GM21717 (cell line): ENCODE results near the gene SERP1.
"Not testable (repeated sequence)": the region's sequence is repeated elsewhere in the genome, so short reads cannot be mapped to it uniquely, and the experiment has no call there.

Experiments
- ATAC-seq: cut with Tn5 transposase; IDR thresholded peaks from one replicate; pipeline ENCODE4 v1.9.1; 2021; ENCODE audit warnings: mild to moderate bottlenecking, moderate library complexity; ENCODE audit not compliant: unreplicated experiment

The SERP1 gene

DNA sequence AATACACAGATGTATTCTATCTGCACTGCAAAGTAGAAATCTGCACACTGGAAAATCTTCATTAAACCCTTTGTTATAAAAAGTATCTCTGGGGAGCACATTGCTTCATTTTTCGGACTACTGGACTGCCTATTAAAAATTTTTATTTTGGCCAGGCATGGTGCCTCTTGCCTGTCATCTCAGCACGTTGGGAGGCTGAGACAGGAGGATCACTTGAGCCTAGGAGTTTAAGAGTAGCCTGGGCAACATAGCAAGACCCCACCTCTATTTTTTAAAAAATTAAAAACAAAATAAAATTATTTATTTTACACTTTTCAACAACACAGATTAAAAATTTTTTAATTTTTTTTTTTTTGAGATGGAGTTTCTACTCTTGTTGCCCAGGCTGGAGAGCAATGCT, 6.0 kb downstream of the SERP1 start:
- ATAC-seq: no peak

DNA sequence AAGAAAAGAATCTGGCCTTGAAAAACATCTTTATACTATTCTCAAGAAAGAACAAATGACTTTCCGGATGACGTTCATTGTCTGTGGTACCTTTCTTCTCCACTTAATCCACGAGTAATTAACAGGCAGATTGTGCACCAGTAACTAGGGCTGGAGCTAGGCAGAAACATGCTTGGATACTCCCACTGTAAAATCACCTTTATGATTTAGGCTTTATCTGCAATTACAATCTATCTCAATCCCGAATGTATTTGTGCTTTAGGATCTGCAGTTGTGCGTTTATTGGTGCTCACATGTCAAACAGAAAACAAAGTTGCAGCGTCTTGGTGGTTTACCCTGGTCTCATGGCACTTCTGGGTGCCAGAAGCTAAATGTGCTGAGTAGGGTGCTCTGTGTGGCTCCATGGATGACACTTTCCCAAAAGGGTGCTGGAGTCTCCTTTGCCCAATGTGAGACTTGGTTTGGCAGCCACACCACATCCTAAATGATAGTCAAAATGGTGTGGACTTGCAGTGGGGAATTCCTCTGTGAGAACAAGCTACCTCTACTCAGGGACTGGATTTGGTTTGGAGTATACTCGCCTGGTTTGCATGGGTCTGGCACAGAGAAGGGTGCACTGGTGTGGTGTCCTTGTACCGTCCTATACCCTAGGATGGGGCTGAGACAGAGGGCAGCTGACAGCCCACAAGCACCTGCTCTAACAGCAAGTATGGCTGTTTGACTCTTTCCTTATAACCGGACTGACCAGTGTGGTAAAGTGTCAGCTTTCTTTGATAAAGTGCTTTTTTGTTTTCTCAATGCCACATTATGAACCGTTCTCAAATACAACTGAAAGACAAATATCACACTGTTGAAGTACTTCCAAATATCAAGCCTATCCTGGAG, 7.7 kb downstream of the SERP1 start:
- no peak for ATAC-seq

DNA sequence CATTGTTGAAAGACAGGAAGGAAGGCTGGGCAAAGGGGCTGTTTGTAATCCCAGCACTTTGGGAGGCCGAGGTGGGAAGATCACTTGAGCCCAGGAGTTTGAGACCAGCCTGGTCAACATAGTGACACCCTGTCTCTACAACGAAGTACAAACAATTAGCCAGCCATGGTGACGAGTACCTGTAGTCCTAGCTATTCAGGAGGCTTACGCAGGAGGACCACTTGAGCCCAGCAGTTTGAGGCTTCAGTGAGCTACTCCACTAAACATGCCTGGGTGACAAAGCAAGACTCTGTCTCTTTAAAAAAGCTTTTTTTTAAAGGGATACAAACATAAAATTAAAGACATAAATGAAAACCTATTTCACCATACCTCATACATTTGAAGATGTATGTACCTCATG, 11.1 kb downstream of the SERP1 start:
- no peak for ATAC-seq

DNA sequence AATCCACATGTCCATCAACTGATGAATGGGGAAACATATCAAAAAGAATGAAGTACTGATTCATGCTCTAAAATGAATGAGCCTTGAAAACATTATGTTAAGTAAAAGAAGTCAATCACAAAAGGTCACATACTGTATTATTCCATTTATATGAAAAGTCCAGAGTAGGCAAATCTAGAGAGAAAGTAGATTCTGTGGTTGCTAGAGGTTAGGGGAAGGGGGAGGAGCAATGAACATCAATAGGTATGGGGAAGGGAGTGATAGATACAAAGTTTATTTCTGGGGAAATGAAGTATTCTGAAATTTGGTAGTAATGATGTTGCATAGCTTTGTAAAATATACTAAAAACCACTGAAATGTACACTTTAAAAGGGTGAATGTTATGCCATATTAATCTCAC, 14.5 kb downstream of the SERP1 start:
- no peak for ATAC-seq

DNA sequence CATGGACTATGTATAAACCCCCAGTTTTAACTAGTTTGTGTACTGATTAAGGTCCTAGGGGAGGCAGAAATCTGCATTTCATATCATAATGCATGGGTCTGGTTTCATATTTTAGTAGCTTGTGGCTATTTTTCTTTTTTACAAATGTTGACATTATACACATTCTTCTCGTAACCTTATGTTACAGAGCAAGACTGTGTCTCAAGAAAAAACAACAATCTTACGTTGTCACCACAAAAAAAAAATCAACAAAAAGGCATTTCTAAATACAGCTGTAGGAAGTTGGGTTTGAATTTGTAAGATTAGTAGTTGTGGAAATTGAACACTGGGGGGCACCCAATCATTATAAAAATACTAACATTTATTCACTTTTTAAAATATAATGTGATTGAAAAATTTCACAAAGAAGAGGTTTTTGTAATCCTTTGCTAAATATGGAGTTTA, 17.9 kb downstream of the SERP1 start:
- ATAC-seq: no peak

DNA sequence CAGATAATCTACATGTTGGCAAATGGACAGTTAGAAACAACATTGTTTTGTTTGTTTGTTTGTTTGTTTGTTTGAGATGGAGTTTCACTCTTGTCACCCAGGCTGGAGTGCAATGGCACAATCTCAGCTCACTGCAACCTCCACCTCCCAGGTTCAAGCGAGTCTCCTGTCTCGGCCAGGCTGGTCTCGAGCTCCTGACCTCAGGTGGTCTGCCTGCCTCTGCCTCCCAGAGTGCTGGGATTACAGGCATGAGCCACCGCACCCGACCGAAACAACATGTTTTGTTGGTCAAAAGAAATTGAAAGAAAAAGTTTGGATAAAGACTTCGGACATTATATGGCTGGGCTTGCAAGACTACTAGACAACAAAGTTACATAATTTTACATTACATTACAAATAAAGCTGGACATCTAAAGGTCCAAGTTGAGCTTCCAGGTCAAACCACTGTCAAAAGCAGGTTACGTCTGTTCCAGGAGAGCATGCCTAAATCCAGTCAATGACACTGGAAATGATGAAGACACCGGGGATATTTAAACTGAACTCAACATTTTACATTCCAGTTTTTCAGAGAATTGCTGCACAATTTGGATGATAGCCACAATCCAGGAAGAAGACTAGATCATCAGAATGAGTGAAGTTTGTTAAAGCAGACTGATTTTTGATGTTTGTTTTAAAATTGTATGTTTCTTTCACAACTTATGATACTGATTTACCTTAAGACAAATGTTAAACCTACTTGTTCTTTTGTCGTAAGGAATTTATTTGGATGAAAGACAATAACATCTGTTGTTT, 18.6 kb downstream of the SERP1 start:
- no peak for ATAC-seq

DNA sequence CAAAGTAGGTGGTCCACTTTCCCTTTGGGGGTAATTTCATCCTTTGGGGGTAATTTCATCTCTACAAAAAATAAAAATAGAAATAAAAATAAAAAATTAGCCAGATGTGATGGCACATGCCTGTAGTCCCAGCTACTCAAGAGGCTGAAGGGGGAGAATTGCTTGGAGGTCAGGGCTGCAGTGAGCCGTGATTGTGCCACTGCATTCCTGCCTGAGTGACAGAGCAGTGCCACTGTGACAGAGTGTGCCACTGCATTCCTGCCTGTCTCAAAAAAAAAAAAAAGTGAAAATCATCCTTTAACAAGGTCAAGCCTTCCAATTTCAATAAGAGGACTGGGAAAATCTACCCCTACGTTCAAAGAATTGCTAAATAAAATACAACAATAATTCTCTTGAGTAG, 22.8 kb downstream of the SERP1 start:
- ATAC-seq: no peak

DNA sequence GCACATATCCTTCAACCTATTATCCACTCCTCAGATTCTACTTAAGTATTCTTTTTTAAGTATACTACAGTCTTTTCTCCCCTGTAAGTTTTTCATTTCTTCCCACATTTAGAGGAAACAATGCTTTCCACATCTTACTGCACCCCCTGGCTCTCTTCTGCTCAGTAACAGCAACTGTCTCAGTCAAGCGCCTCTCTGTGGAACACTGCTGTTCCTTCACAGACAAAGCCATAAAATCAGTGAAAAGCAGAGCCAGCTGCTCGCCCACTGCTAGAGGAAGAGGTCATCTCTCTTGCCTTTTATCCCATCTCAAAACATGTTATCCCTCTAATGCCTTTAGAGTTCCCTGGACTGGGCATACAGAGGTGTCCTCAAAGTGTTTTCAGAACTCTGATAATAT, 24.8 kb downstream of the SERP1 start:
- ATAC-seq: no peak

DNA sequence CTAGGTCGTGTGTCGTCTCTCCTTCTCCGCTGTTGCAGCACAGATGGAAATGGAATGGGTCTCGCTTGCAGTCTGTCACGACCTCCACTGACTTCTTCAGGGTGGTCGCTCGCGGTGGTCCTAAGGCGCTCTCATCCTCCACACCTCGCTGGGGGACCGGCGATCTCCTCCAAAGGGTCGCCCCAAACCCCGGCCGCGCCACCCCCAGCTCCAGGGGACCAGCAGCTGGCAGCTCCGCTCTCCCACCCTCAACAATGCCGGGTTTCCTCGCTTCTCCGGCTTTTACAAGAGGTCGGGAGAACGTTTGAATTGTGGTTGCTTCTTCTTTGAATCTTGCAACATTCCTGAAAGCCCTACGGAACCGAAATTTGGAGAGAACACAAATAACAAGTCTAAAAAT, 25.9 kb downstream of the SERP1 start:
- ATAC-seq: no peak

DNA sequence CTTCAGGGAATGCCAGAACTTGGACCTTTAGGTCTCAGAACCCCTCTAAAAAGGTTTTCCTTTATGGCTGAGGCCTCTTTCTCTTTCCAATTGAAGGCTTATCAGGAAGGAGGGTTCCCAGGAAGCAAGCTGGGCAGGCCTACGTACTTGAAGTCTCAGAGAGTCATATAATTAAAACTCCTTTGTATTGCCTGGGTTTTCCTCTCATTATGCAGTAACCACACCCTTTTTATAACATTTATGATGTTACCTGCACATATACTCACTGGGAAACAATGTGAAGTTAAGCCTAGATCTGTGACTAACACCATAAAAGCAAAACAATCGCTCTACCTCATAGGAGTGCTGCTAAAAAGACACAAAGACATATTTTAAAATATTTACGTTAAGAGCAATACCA, 27.3 kb downstream of the SERP1 start:
- no peak for ATAC-seq

DNA sequence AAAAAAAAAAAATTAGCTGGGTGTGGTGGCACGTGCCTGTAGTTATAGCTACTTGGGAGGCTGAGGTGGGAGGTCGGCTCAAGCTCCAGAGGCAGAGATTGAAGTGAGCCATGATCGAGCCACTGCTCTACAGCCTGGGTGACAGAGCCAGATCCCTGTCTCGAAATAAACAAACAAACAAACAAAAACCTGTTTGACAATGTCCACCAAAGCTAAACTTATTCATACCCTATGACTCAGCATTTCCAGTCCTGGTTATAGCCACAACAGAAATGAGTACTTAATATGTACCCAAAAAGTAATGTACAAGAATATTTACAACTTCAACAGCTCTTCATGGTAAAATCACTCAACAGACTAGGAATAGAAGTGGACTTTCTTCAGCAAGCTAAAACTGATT, 31.1 kb downstream of the SERP1 start:
- ATAC-seq: no peak

DNA sequence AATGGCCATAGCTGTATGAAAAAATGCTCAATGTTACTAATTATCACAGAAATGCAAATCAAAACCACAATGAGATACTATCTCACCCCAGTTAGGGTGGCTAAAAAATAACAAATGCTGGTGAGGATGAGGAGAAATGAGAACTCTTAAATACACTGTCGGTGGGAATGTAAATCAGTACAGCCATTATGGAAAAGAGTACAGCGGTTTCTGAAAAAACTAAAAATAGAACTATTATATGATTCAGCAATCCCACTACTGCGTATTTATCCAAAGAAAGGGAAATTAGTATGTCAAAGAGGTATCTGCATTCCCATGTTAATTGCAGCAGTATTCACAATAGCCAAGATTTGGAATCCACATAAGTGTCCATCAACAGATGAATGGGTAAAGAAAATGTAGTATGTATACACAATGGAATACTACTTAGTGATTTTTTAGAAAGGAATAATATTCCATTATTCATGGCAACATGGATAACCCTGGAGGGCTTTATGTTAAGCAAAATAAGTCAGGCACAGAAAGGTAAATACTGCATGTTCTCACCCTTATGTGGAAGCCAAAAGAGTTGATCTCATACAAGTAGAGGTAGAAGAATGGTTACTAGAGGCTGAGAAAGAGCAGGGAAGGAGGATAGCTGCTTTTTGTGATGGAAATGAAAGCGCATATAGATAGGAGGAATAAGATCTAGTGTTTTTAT, 35.0 kb downstream of the SERP1 start:
- ATAC-seq: no peak

DNA sequence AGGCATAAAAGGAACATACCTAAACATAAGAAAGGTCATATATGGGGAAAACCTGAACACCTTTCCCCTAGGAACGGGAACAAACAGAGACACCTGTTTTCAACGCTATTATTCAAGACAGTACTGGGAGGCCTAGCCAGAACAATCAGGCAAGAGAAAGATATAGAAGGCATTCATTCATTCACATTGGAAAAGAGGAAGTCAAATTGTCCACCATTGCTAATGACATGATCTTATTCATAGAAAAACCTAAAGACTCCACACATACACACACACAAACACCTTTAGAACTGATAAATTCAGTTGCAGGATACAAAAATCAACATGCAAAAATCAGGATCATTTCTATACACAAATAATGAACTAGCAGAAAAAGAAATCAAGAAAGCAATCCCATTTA, 36.5 kb downstream of the SERP1 start:
- ATAC-seq: no peak

DNA sequence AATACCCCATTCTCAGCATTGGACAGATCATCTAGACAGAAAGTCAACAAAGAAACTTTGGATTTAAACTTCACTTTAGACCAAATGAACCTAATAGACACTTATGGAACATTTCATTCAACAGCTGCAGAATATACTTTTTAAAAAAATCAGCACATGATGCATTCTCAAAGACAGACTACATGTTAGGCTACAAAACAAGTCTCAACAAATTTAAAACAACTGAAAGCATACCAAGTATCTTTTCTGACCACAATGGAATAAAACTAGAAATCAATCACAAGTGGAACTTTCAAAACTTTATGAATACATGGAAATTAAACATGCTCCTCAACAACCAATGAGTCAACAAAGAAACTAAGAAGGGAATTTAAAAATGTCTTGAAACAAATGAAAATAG, 37.9 kb downstream of the SERP1 start:
- no peak for ATAC-seq

DNA sequence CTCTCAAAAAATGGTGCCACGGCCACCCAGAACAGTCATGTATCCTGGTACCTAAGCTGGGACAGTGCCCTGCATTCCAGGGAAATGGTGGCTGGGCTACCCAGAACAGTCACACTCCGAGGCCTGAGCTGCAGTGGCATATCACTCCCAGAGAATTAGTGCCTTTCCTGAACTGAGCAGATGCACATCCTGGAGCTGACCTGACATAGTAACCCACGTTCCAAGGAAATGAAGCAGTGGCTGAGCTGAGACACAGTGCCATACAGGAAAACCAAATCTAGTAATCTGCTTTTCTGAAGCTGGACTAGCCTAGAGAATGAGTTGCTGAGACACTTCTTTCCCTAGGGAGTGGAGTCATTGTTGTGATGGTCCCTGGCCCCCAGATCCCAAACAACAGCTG, 41.8 kb downstream of the SERP1 start:
- no peak for ATAC-seq

DNA sequence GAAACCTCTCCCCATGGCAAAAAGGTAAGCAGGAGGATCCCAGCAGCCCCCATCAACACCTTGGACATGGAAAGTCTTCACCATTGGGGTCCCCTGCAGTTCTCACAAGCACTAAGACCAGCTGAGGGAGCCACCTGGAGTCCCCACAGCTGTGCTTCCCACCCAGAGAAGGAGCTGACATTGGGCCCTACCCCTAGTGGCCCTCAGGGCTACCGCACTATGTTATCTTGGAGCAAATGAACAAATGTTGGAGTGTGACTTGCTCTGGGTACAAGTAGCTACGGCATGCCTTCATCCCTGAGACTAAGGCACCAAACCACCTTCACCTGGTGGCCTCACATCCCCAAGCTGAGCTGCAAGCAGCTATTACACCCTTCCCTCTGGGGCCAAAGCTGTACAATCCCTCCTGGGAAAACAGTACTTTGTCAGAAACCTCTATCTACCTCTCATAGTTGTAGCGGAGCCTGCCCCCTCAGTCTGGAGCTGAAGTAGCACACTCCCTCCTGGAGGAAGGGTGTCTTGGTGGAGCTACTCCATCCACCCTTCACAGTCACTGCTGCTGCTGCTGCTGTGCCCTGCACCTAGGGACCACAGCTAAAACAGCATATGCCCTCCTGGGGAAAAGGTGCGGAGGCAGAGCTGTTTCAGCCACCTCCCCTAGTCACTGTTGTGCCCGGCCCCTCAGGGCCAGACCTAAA, 42.7 kb downstream of the SERP1 start:
- ATAC-seq: no peak

DNA sequence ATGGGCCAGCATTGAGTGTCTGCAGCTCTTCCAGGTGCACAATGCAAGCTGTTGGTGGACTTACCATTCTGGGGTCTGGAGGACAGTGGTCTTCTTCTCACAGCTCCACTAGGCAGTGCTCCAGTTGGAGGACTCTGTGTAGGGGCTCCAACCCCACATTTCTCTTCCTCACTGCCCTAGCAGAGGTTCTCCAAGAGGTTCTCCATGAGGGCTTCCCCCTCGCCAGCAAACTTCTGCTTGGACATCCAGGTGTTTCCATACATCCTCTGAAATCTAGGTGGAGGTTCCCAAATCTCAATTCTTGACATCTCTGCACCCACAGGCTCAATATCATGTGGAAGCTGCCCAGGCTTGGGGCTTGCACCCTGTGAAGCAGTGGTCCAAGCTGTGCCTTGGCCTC, 45.3 kb downstream of the SERP1 start:
- ATAC-seq: not testable (repeated sequence)

DNA sequence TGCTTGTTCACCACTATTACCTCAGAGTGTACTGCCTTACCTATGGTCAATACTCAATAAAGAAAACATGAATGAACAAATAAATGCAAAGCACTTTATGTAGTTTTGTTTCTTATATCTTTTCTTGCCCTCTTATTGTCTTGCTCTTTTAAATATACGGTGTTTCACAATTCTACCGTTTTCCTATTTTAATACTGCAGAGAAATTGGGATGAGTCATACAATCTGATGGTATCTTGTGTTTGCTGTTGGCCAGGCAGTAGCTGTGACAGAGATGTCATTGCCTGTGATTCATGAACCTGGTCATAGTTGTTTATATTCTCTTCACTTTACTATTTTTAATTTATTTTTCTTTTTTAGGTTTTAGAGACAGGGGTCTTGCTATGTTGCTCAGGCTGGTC, 48.3 kb downstream of the SERP1 start:
- ATAC-seq: no peak

DNA sequence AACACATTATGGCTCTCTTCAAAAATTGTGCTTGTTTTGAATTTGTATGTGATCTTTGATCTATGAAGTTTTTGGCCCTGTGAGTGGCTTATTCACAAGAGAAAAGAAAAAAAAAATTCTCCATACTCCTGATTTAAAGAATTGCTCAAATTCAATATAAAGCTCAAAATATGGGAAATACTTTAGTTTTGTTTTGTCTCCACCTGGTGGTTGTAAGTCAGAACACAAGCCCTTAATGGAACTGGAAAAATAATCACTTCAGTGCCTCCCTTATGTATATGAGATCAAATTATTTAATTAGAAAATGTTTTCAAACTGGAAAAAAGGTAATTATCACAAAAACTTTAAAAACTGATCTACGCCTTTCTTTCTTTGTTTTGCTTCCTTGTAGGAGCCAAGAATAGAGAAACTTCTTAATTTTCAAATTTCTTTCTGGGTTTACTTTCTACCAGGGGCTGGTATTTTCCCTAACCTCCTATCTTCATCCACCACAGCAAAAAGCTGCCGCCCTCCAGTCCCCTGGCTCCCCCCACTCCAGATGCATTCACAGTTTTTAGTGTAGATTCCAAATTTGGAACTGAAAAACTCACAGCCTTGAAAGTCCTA, 50.6 kb downstream of the SERP1 start:
- ATAC-seq: no peak

DNA sequence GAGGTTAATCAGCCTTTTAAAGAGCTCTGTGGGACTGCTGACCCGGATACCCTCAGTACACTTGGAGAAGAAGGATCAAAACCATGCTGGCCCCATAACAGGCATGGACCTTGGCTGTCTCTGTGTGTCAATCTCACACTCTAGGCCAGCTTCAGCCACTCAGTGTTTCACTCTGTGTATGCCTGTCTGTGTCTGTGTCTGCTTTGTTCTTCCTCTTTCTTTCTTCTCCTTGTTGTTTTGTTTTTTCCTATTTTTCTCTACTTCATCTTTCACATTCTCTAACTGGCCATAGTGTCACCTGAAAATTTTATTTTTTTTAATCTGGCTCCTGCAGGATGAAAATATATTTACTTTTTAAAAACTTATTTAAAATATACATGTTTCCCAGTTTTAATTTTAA, 51.1 kb downstream of the SERP1 start:
- no peak for ATAC-seq
